ENCODE data around the gene ZEB1.
"Not testable (repeated sequence)": the region's sequence is repeated elsewhere in the genome, so short reads cannot be mapped to it uniquely, and the experiment has no call there.

ZEB1 gene

DNA sequence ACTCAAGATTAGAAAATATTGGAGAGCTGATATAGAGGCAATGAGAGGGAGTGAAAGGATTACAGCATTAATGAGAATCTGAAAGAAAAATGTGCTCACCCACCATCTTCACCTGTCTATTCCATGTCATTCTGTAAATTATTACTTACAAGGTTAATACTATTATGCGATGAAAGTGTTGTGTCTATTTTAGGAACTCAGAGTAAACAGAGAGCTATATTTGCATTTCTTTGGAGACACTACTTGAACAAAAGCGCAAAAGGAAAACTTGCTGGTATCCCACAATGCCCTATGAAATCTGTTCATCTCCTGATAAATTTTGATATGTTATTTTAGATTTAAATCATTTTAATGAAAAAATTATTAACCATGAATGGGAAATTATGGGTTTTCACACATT lies 196.1 kb downstream of the ZEB1 start:
- DNase-seq: peak; percentile 6

DNA sequence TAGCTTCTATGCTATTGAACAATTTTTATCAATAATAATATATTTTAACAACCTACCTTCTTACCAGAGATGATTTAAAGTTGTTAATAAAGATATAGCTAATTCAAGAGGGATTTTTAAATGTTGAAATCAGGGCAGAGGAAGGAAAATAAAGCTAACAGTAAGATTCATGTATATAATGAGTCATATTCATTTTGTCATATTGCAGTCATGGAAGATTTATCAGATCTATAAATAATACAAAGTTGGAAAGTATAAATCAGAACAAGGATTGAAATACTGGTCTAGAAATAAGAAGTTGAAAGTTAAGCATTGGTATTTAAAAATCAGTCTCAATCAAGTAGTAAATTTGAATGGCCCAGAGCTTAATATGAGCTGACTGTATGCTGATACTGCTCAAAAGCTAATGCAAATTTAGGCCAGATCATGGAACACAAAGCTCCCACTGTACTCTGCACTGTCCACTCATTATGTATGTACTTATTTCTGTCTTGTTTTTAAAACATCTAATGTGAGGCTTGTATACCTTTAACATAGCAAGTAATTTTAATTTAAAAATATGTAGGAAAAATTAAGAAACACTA lies 196.9 kb downstream of the ZEB1 start:
- DNase-seq: no peak

DNA sequence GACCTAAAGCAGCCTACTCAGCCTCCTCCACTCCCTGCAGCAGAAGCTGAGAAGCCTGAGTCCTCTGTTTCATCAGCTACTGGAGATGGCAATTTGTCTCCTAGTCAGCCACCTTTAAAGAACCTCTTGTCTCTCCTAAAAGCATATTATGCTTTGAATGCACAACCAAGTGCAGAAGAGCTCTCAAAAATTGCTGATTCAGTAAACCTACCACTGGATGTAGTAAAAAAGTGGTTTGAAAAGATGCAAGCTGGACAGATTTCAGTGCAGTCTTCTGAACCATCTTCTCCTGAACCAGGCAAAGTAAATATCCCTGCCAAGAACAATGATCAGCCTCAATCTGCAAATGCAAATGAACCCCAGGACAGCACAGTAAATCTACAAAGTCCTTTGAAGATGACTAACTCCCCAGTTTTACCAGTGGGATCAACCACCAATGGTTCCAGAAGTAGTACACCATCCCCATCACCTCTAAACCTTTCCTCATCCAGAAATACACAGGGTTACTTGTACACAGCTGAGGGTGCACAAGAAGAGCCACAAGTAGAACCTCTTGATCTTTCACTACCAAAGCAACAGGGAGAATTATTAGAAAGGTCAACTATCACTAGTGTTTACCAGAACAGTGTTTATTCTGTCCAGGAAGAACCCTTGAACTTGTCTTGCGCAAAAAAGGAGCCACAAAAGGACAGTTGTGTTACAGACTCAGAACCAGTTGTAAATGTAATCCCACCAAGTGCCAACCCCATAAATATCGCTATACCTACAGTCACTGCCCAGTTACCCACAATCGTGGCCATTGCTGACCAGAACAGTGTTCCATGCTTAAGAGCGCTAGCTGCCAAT lies 202.2 kb downstream of the ZEB1 start:
- no peak for DNase-seq

DNA sequence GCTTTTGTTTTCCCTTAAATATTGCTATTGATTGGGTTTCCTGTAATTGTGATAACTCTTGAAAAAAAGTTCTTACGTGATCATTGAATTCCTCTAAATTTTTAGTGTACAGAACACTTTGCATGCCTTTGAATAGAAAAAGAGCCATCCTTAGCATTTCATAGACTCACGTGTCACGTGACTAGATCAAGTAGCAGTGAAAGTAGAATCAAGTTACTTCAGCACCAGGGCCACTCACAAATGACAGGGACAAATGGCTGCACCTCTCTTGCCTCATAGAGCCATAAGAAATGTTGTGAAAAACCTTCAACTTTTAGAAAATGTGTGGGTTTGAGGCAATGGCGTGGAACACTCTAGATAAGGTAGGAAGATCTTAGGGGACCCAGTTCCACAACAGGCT lies 203.8 kb downstream of the ZEB1 start:
- DNase-seq: no peak

DNA sequence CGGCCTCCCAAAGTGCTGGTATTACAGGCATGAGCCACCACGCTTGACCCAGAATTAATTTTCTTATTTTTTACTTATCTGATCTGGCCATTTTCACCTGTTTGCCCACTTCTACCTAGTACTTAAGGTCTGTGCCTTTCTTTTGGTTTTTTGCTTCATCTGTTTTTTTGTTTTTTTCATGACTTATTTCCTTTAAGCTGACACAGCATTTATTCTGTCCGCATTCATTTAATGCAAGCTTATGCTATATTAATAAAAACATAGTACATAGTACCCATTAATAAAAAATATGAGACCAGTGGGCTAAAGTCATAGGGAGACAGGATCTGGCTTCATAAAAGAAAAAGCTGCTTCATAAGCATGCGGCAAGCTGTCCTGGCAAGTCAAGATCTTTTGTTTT lies 205.4 kb downstream of the ZEB1 start:
- DNase-seq: no peak

DNA sequence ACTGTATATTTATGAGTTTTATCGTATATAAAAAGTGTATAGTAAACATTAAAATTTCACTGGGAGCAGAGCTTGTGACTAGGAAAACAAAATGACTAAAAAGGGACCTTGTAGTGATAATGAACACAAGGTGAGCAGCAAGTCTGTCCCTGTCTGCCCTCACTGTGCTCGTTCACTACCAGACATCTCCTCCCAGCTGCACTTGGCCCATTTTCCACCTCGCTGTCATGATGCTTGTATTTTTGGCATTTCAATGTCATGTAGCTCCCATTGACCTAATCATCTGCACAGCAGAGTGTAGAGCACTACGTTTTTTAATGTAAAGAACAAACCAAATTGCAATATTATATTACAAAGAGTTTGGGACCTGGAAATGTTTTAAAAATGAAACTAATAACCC lies 207.2 kb downstream of the ZEB1 start:
- no peak for DNase-seq

DNA sequence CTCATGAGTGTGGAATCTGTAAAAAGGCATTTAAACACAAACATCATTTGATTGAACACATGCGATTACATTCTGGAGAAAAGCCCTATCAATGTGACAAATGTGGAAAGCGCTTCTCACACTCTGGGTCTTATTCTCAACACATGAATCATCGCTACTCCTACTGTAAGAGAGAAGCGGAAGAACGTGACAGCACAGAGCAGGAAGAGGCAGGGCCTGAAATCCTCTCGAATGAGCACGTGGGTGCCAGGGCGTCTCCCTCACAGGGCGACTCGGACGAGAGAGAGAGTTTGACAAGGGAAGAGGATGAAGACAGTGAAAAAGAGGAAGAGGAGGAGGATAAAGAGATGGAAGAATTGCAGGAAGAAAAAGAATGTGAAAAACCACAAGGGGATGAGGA lies 207.7 kb downstream of the ZEB1 start:
- no peak for DNase-seq

DNA sequence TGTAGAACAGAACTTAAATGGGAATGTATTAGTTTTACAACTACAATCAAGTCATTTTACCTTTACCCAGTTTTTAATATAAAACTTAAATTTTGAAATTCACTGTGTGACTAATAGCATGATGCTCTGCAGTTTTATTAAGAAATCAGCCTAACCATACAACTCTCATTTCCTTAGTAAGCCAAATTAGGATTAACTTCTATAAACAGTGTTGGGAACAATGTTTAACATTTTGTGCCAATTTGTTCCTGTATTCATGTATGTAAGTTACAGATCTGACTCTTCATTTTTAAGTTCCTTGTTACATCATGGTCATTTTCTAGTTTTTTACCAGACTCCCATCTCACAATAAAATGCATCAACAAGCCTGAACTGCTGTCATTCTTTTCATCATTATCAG lies 209.8 kb downstream of the ZEB1 start:
- no peak for DNase-seq

DNA sequence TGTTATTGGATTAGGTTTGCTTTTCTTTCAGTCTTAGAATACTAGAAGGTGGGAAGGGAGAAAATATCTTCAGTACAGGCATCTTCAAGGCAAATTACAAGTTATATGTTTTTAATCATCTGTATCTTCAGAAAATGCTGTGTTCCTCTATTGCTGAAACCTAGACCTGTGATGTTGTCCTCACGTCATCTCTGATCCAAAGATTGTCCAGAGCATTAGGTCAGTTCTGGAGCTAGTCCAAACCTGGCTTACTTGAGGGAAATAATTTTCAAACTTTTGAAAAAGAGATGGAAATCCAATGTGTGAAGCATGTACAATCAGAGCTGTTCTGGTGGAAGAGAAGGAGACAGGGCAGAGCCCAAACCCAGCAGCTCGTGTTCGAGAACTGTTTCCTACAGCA lies 217.3 kb downstream of the ZEB1 start:
- no peak for DNase-seq

DNA sequence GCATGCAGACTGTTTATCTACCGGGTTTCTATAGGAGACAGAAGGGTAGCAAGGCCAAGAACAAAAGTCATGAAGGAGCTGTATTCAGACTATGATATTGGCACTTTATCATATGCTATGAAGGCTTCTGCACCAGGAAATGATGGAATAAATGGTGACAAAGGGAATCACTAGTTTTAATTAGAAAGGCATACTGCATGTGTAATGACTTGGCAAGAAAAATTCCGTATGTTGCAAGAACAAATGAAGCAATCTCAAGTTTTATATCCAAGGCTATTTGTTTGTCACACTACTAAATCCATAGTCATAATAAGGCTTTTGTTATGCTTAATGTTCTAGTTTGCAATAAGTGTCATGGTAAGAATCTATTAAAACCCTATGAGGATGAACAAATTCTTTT lies 230.9 kb downstream of the ZEB1 start:
- no peak for DNase-seq

DNA sequence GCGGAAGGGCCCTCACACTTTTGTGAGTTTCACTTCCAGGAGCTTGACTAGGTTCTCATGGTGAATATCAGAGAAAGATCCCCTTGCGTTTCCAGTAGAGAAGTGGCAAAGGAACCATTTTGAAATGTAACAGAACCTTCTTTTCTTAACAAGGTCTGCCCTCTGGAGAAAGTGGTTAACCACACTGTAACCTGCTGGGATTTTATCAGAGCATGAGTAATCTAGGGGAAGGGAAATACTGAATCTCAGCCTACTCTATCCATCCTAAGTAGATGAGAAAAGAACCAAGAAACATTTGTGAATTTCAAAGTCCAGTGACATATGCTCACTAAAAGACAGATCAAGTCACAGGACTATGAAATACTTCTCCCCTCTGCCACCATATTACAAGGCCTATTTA lies 235.5 kb downstream of the ZEB1 start:
- no peak for DNase-seq

DNA sequence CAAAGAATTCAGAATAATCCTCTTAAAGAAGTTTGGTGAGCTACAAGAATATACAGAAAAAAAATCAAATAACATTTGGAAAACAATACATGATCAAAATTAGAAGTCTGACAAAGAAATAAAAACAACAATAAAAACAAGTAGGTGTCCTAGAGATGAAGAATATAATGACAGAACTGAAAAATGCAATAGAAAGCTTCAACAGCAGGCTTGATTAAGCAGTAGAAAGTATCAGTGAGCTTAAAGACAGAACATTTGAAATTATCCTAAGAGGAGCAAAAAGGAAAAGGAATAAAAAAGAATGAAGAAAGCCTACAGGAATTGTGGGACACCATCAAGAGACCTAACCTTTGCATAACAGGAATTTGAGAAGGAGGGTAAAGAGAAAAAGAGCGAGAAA lies 238.8 kb downstream of the ZEB1 start:
- no peak for DNase-seq

DNA sequence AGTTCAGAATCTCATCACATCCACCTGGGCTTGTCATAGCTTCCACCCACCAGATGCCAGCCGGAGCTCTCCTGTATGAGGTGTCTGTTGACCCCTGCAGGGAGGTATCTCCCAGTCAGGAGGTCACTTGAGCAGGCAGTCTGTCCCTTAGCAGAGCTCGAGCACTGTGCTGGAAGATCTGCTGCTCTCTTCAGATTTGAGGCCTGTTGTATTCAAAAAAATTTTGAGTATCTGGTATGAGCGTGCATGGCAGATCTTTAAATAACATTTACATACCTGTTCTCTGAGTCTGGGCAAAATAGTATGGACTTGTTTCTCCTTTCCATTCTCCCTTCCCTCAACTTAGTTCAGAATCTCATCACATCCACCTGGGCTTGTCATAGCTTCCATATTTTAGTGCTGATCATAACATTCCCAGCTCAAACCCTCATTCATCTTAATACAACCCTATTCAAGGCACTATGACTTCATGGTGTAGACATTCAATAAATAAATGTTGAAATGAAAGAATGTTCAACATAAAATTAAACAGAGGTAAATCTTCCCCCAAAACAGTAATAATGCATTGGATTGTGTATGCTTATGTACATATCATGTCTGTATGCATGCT lies 249.3 kb downstream of the ZEB1 start:
- DNase-seq: not testable (repeated sequence)

DNA sequence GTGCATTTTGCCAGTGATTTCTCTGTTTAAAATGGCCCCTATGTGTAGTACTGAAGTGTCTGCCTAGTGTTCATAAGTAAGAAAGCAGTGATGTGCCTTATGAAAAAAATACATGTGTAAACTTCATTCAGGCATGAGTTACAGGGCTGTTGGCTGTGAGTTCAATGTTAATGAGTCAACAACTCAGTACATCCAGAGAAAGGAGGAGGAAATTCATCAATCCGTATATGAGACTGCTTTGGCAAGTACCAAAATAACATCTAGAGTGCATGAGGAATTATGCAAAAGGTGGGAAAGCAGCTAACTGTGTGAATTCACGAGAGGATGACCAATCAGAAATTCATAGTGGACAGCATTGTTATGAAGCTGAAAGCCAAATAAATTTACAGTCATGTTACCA lies 255.6 kb downstream of the ZEB1 start:
- no peak for DNase-seq

DNA sequence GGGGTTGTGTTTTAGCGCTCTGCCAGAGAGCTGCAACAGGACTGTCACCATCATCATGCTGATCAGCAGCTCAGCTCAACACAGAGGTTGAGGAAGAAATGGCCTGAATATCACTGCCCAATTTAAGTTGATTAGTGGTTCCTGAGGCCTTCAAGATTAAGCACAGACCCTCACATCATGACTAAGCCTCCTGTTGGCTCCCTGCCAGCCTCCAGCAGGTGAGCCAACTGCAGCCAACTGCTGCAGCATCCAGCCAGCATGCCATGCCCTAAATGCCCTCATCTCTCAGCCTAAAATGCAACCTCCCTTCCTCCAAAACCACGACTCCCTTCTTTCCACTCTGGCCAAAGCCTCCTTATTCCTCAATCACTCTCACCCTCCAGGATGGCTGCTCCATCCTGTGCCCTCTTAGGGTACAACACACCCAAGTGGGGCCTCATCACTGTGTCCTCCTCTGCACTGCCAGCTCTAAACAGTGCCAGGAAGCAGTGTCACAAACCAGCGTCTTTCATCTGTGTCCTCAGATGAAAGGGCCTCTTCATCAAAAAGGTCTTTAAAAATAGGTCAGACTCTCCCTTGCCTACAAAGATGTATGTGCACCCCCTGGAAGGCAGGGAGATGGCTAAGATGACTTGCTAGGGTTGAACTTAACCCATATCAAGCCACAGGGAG lies 259.3 kb downstream of the ZEB1 start:
- peak; percentile 39 for DNase-seq

DNA sequence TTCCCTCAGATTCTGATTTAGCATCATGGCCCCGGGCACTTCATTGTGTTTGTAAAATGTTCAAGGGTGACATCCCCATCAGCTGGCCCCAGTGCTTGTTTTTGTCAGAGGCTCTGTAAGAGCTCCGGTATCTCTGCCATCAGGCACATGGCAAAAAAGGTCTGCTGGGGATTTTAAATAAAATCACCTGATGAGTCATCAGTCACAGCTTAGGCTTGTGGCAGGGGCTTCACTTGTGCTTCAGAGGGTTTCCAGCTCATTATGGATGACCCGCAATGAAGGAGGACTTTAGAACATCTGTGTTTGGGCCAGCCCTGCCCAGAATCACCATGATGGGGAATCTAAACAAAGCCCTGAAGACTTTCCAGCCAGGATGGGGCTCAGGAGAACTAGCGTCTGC lies 259.9 kb downstream of the ZEB1 start:
- no peak for DNase-seq
